Neural cell (in vitro differentiated cells): Measurements from ENCODE around the gene CNOT2. TPM values are rescaled to one million over a fixed set of nuclear protein-coding genes. Genes with fewer than 3 reads are reported as not detected.
"Not testable (repeated sequence)": the region's sequence is repeated elsewhere in the genome, so short reads cannot be mapped to it uniquely, and the experiment has no call there.

Experiments used
- H2AFZ ChIP-seq: fragments of 200-600, 300-800 bp; sonication (generic), shearing (Covaris generic); 2 replicates; pipeline ENCODE4 v1.6.0; 2014; ENCODE audit warnings: low read depth, mild to moderate bottlenecking, antibody characterized with exemption, low read length, moderate library complexity
- H3F3A ChIP-seq: fragments of 200-600 bp; shearing (Covaris generic); 2 replicates; pipeline ENCODE4 v1.6.1; 2016; ENCODE audit warnings: mild to moderate bottlenecking, moderate library complexity, mixed read lengths, antibody characterized with exemption, low read length; ENCODE audit not compliant: insufficient read depth, poor library complexity, severe bottlenecking
- H3K27ac ChIP-seq: fragments of 200-600, 300-800 bp; sonication (generic), shearing (Covaris generic); 2 replicates; pipeline ENCODE4 v1.5.1; 2014; ENCODE audit warnings: mild to moderate bottlenecking, low read length, moderate library complexity
- H3K27me3 ChIP-seq: fragments of 300-800, 200-600 bp; sonication (generic), shearing (Covaris generic); 2 replicates; pipeline ENCODE4 v1.6.0; 2014; ENCODE audit warnings: mild to moderate bottlenecking, low read depth, low read length, moderate library complexity; ENCODE audit not compliant: insufficient read depth
- H3K36me3 ChIP-seq: fragments of 300-800, 200-600 bp; sonication (generic), shearing (Covaris generic); 2 replicates; pipeline ENCODE4 v1.5.1; 2014; ENCODE audit warnings: mild to moderate bottlenecking, antibody characterized with exemption, low read length, moderate library complexity; ENCODE audit not compliant: insufficient read depth
- H3K4me2 ChIP-seq: fragments of 300-800, 200-600 bp; sonication (generic), shearing (Covaris generic); 2 replicates; pipeline ENCODE4 v1.6.0; 2014; ENCODE audit warnings: mild to moderate bottlenecking, low read length
- H3K4me3 ChIP-seq: fragments of 300-800, 200-600 bp; sonication (generic), shearing (Covaris generic); 2 replicates; pipeline ENCODE4 v1.5.1; 2014; ENCODE audit warnings: mild to moderate bottlenecking, low read length, moderate library complexity
- H3K79me2 ChIP-seq: fragments of 200-600 bp; shearing (Covaris generic); replicated peaks from 2 replicates; pipeline ENCODE4 v1.6.0; 2014; ENCODE audit warnings: mild to moderate bottlenecking, low read length, moderate library complexity; ENCODE audit not compliant: insufficient read depth
- H3K9ac ChIP-seq: fragments of 300-800, 200-600 bp; sonication (generic), shearing (Covaris generic); 2 replicates; pipeline ENCODE4 v1.6.1; 2016; ENCODE audit warnings: mild to moderate bottlenecking, low read length, mixed read lengths
- H3K9me2 ChIP-seq: fragments of 200-600 bp; shearing (Covaris generic); 2 replicates; pipeline ENCODE4 v1.6.1; 2016; ENCODE audit warnings: mild to moderate bottlenecking, low read length, mixed read lengths; ENCODE audit not compliant: insufficient read depth
- H3K9me3 ChIP-seq: fragments of 200-600, 300-800 bp; sonication (generic), shearing (Covaris generic); 2 replicates; pipeline ENCODE4 v1.6.1; 2016; ENCODE audit warnings: mild to moderate bottlenecking, mixed run types, low read length, moderate library complexity, mixed read lengths
- H4K20me1 ChIP-seq: fragments of 200-600 bp; shearing (Covaris generic); 2 replicates; pipeline ENCODE4 v1.6.1; 2016; ENCODE audit warnings: mild to moderate bottlenecking, mixed run types; ENCODE audit not compliant: insufficient read depth
- CTCF ChIP-seq: fragments of 450-650 bp; IDR thresholded peaks from 2 replicates; pipeline ENCODE4 v1.5.1; 2014; ENCODE audit warnings: antibody characterized with exemption, mild to moderate bottlenecking, moderate library complexity; ENCODE audit not compliant: poor library complexity, severe bottlenecking
- EP300 ChIP-seq: fragments of 450-650 bp; conservative IDR thresholded peaks from 2 replicates; pipeline ENCODE4 v1.6.1; 2014; ENCODE audit warnings: antibody characterized with exemption, mild to moderate bottlenecking, moderate library complexity; ENCODE audit not compliant: poor library complexity, severe bottlenecking
- EZH2 ChIP-seq: fragments of 200-600, 300-800 bp; shearing (Covaris generic), sonication (generic); IDR thresholded peaks from 2 replicates; pipeline ENCODE4 v1.6.1; 2014; ENCODE audit warnings: antibody characterized with exemption, low read length, borderline replicate concordance, mild to moderate bottlenecking; ENCODE audit not compliant: insufficient read depth, poor library complexity, severe bottlenecking
- MXI1 ChIP-seq: fragments of 450-650 bp; conservative IDR thresholded peaks from 2 replicates; pipeline ENCODE4 v1.6.1; 2014; ENCODE audit warnings: antibody characterized with exemption, mild to moderate bottlenecking; ENCODE audit not compliant: poor library complexity, severe bottlenecking
- POLR2AphosphoS5 ChIP-seq: IDR thresholded peaks from 2 replicates; pipeline ENCODE4 v1.6.1; 2012
- RAD21 ChIP-seq: fragments of 450-650 bp; conservative IDR thresholded peaks from 2 replicates; pipeline ENCODE4 v1.6.1; 2014; ENCODE audit warnings: antibody characterized with exemption, mild to moderate bottlenecking, moderate library complexity
- REST ChIP-seq: IDR thresholded peaks from 2 replicates; pipeline ENCODE4 v1.6.1; 2012; ENCODE audit warnings: borderline replicate concordance
- SMC3 ChIP-seq: fragments of 450-650 bp; conservative IDR thresholded peaks from 2 replicates; pipeline ENCODE4 v1.6.1; 2014; ENCODE audit warnings: antibody characterized with exemption, mild to moderate bottlenecking, moderate library complexity; ENCODE audit not compliant: poor library complexity
- TAF1 ChIP-seq: IDR thresholded peaks from 2 replicates; pipeline ENCODE4 v1.6.1; 2012; ENCODE audit warnings: low read depth
- polyA plus RNA-seq: library from polyadenylated mRNA; depleted of rRNA; stranded (reverse); fragments of >200 nt; gene quantifications from 2 replicates; pipeline ENCODE4 v1.2.3, GENCODE V29; 2014

The CNOT2 gene
- polyA plus RNA-seq, 1 donor from 2014 or later = 158 TPM

GRCh38 chr12:70383886-70384285, 140.7 kb downstream of the CNOT2 start:
- Histone ChIP-seq H3K9ac (no peak overlapping the region), H3K4me2 (no peak overlapping the region), H3K36me3 (peaks cover 10% of the 10 kb centered on the region), H3K9me2 (no peaks in the 10 kb centered on the region), H3K9me3 (peaks cover 2% of the 10 kb centered on the region), H2AFZ (no peak overlapping the region), H3K79me2 (no peaks in the 10 kb centered on the region), H3K27ac (no peak overlapping the region), H3F3A (no peaks in the 10 kb centered on the region), H3K27me3 (no peaks in the 10 kb centered on the region), H4K20me1 (no peaks in the 10 kb centered on the region), H3K4me3 (no peak overlapping the region)
- no peak for TF ChIP-seq EZH2
- TF ChIP-seq MXI1 = no peak

GRCh38 chr12:70386771-70387170, 143.5 kb downstream of the CNOT2 start:
- TF ChIP-seq TAF1 (no peak), RAD21 (no peak), SMC3 (no peak)
- no peak overlapping the region for H3K4me3 ChIP-seq
- H4K20me1 ChIP-seq = no peaks in the 10 kb centered on the region
- no peaks in the 10 kb centered on the region for H3K9me2 ChIP-seq
- H2AFZ ChIP-seq = no peak overlapping the region
- H3K27ac ChIP-seq = no peak overlapping the region
- H3K9me3 ChIP-seq = peaks cover 3% of the 10 kb centered on the region
- no peak overlapping the region for H3K9ac ChIP-seq
- H3K36me3 ChIP-seq = peaks cover 3% of the 10 kb centered on the region
- H3F3A ChIP-seq = no peaks in the 10 kb centered on the region
- H3K27me3 ChIP-seq = no peaks in the 10 kb centered on the region
- H3K4me2 ChIP-seq = no peak overlapping the region
- H3K79me2 ChIP-seq = no peaks in the 10 kb centered on the region

GRCh38 chr12:70389678-70390077, 146.4 kb downstream of the CNOT2 start:
- H3F3A ChIP-seq = no peaks in the 10 kb centered on the region
- H3K9ac ChIP-seq = no peak overlapping the region
- no peaks in the 10 kb centered on the region for H4K20me1 ChIP-seq
- H2AFZ ChIP-seq = no peak overlapping the region
- TF ChIP-seq EP300 = no peak
- no peak for TF ChIP-seq CTCF
- TF ChIP-seq REST = no peak
- no peak for TF ChIP-seq MXI1
- no peak for TF ChIP-seq EZH2
- TF ChIP-seq POLR2AphosphoS5 = no peak
- no peak for TF ChIP-seq RAD21
- TF ChIP-seq SMC3 = no peak
- peaks cover 3% of the 10 kb centered on the region for H3K9me3 ChIP-seq
- no peaks in the 10 kb centered on the region for H3K36me3 ChIP-seq
- H3K9me2 ChIP-seq = no peaks in the 10 kb centered on the region
- H3K27me3 ChIP-seq = no peaks in the 10 kb centered on the region
- H3K27ac ChIP-seq = no peak overlapping the region
- no peaks in the 10 kb centered on the region for H3K79me2 ChIP-seq
- H3K4me2 ChIP-seq = no peak overlapping the region
- H3K4me3 ChIP-seq = no peak overlapping the region

- H2AFZ ChIP-seq, H3K9me3 ChIP-seq, H3F3A ChIP-seq, H3K27ac ChIP-seq, H4K20me1 ChIP-seq, H3K4me3 ChIP-seq, H3K36me3 ChIP-seq, H3K9me2 ChIP-seq, H3K9ac ChIP-seq, H3K27me3 ChIP-seq, H3K4me2 ChIP-seq, H3K79me2 ChIP-seq: not testable (repeated sequence)
Measured at GRCh38 chr12:70392631-70393030, 149.4 kb downstream of the CNOT2 start.
